NCI-H510A treated with DMSO at 0.1 percent for 48 hours (cell line): ENCODE data around the gene IGFN1.
"Not testable (repeated sequence)": the region's sequence is repeated elsewhere in the genome, so short reads cannot be mapped to it uniquely, and the experiment has no call there.

Experiments
- DNase-seq: peaks from one replicate; lab custom pipeline; 2025; lab: John Stamatoyannopoulos, UW

Gene IGFN1

GRCh38 chr1:201250326-201251011 is 59.8 kb downstream of the IGFN1 start:
- DNase-seq: peak; percentile 50

GRCh38 chr1:201251411-201251810 is 60.8 kb downstream of the IGFN1 start:
- no peak for DNase-seq

GRCh38 chr1:201251851-201252430 is 61.3 kb downstream of the IGFN1 start:
- DNase-seq: no peak

- no peak for DNase-seq
Observed at GRCh38 chr1:201252944-201253371, 62.3 kb downstream of the IGFN1 start.

- DNase-seq: peak; percentile 59
Observed at GRCh38 chr1:201253411-201253810, 62.8 kb downstream of the IGFN1 start.

GRCh38 chr1:201253906-201254624 is 63.4 kb downstream of the IGFN1 start:
- DNase-seq: no peak

GRCh38 chr1:201254625-201255478 is 64.2 kb downstream of the IGFN1 start:
- peak; percentile 36 for DNase-seq

GRCh38 chr1:201255479-201256362 is 65.1 kb downstream of the IGFN1 start:
- no peak for DNase-seq

GRCh38 chr1:201258132-201258531 is 67.5 kb downstream of the IGFN1 start:
- DNase-seq: not testable (repeated sequence)

GRCh38 chr1:201258763-201259230 is 68.2 kb downstream of the IGFN1 start:
- DNase-seq: no peak

GRCh38 chr1:201259476-201260235 is 69.0 kb downstream of the IGFN1 start:
- DNase-seq: no peak

GRCh38 chr1:201260236-201260590 is 69.6 kb downstream of the IGFN1 start:
- DNase-seq: no peak

- DNase-seq: no peak
Observed at GRCh38 chr1:201260648-201261311, 70.2 kb downstream of the IGFN1 start.

- DNase-seq: no peak
Observed at GRCh38 chr1:201261771-201262547, 71.3 kb downstream of the IGFN1 start.

GRCh38 chr1:201262963-201263608 is 72.5 kb downstream of the IGFN1 start:
- no peak for DNase-seq

- no peak for DNase-seq
Observed at GRCh38 chr1:201264072-201264471, 73.4 kb downstream of the IGFN1 start.

- no peak for DNase-seq
Observed at GRCh38 chr1:201264554-201264953, 73.9 kb downstream of the IGFN1 start.

- no peak for DNase-seq
Observed at GRCh38 chr1:201265756-201266155, 75.1 kb downstream of the IGFN1 start.

GRCh38 chr1:201266276-201266675 is 75.7 kb downstream of the IGFN1 start:
- no peak for DNase-seq
